ENCODE measurements around the gene KRTAP17-1.

GRCh38 chr17:41278176-41278955 is 37.1 kb downstream of the KRTAP17-1 start:
- TF ChIP-seq CTCF (optimal IDR thresholded peaks at IDR 0.05 in 1 of 3, IDR thresholded peaks at IDR 0.05 in 1 of 3, conservative IDR thresholded peaks at IDR 0.05 in 1 of 3; ENCODE audit: extremely low read depth in 1 of 3, insufficient read depth in 2 of 3, low read length in 3 of 3): no peak
- TF ChIP-seq EZH2 (IDR thresholded peaks at IDR 0.05; ENCODE audit: low read length): no peak

All from keratinocyte (primary cell).